Measurements from ENCODE around the gene NOL12.

NOL12 gene

DNA sequence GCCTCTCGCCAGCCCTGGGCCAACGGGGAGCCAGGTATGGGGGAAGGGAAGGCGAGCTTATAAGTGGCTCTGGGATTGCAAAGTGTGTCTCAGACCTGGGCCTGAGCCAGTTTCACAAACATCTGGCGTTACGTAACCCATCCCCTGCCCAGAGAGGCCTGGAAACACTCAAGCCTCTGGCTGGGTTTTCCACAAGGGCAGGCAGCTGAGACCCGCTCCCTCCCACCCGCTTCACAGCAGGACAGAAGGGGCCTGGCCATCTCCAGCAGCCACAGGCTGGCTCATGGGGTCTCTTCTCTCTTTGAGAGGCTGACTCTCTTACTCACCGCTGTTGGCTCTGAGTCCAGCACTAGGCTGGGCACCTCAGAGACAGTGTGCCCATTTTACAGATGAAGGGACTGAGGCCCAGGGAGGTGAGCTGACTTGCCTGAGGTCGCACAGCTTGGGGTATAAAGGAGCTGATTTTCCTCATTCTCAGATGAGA is 55.2 kb downstream of the NOL12 start:
- no peak for FAIRE-seq
- peak; percentile 45 for DNase-seq (ENCODE audit: insufficient read length, low spot score)

DNA sequence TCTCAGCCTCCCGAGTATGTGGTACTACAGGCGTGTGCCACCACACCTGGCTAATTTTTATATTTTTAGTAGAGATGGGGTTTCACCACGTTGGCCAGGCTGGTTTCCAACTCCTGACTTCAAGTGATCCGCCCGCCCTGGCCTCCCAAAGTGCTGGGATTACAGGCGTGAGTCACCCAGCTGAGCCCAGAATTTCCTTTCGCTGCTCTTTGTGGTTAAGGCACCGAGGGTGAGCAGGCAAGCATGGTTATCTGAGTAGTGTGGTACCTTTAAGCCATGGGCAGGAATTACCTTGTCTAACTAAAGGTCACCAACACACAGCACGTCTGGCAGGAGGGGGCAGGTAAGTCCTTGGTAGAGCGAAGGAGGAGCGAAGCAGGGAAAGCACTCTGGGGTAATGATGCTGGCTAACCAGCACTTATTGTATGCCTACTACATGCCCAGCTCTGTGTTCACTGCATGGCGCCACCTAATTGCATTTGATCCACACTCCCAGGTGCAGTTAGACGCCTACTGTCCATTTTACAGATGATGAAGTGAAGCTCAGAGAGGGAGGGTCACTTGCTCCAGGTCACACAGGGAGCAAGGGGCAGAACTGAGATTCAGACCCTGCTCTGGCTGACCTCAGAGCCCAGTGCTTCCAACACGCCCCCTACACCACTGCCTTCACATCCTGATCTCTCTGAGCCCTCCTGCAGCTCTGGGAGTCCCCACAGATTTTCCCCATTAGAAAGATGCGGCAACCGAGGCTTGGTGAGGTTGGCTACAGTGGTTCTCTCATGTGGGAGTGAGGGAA is 56.4 kb downstream of the NOL12 start:
- DNase-seq (ENCODE audit: insufficient read length, low spot score): peak; percentile 47
- FAIRE-seq: no peak
